ENCODE results near the gene MON1A.

DNA sequence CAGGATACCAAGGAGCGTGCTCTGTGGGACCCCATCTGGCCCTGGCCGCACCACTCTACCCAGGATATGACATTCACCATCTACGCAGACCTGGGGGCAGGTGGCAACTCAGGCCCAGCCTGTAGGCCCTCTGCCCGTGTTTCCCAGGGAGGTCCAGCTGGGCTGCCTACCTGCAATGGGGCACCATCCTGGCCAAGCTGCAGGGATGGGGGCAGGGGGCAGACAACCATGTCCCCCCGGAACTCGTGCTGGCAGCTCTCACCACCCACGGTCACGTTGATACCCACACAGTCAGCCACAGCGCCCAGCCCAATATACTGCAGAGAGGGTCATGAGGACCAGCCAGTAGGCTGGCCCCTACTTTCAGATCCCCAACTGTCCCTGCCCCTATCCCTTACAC lies 33.8 kb downstream of the MON1A start:
- TF ChIP-seq POLR2AphosphoS5 (IDR thresholded peaks at IDR 0.05; ENCODE audit: low read depth, low read length): no peak
- TF ChIP-seq, protein P1, sequence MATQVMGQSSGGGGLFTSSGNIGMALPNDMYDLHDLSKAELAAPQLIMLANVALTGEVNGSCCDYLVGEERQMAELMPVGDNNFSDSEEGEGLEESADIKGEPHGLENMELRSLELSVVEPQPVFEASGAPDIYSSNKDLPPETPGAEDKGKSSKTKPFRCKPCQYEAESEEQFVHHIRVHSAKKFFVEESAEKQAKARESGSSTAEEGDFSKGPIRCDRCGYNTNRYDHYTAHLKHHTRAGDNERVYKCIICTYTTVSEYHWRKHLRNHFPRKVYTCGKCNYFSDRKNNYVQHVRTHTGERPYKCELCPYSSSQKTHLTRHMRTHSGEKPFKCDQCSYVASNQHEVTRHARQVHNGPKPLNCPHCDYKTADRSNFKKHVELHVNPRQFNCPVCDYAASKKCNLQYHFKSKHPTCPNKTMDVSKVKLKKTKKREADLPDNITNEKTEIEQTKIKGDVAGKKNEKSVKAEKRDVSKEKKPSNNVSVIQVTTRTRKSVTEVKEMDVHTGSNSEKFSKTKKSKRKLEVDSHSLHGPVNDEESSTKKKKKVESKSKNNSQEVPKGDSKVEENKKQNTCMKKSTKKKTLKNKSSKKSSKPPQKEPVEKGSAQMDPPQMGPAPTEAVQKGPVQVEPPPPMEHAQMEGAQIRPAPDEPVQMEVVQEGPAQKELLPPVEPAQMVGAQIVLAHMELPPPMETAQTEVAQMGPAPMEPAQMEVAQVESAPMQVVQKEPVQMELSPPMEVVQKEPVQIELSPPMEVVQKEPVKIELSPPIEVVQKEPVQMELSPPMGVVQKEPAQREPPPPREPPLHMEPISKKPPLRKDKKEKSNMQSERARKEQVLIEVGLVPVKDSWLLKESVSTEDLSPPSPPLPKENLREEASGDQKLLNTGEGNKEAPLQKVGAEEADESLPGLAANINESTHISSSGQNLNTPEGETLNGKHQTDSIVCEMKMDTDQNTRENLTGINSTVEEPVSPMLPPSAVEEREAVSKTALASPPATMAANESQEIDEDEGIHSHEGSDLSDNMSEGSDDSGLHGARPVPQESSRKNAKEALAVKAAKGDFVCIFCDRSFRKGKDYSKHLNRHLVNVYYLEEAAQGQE (IDR thresholded peaks at IDR 0.05; ENCODE audit: insufficient read depth in 1 of 2, low read depth in 2 of 2, low read length in 2 of 2): no peak
- no peak for TF ChIP-seq SIN3A (IDR thresholded peaks at IDR 0.05; ENCODE audit: borderline replicate concordance, insufficient read depth, low read length)
- TF ChIP-seq TAF1 (IDR thresholded peaks at IDR 0.05; ENCODE audit: borderline replicate concordance, insufficient read depth, low read length): no peak
- TF ChIP-seq FOXP2 (optimal IDR thresholded peaks at IDR 0.05; ENCODE audit: borderline replicate concordance, extremely low read depth, extremely low read length, insufficient read depth): no peak

Measured in PFSK-1 (cell line).